HEK293 (cell line): ENCODE results near the gene STK4.
"Not testable (repeated sequence)": the region's sequence is repeated elsewhere in the genome, so short reads cannot be mapped to it uniquely, and the experiment has no call there.

Source experiments
- CTCF ChIA-PET: fragments of 350-600 bp; formaldehyde crosslinking; extraction: SDS; loops from one replicate; lab custom pipeline; 2021; ENCODE audit warnings: antibody characterized with exemption; lab: Yijun Ruan, JAX
- POLR2A ChIA-PET: fragments of 300-600 bp; formaldehyde crosslinking; extraction: SDS; loops from one replicate; lab custom pipeline; 2020; ENCODE audit warnings: antibody characterized with exemption, inconsistent platforms; lab: Yijun Ruan, JAX
- H3K27ac ChIP-seq: fragments of 200-500 bp; sonication (Bioruptor generic); 2 replicates; pipeline ENCODE4 v1.5.1; 2014; ENCODE audit warnings: low read depth, low read length, control low read depth, inconsistent platforms; ENCODE audit errors: extremely low read depth
- H3K36me3 ChIP-seq, 2 experiments: fragments of 200-500 bp in 1 of 2; sonication (Bioruptor generic) in 1 of 2; 1 replicate in 1 of 2; 2 replicates in 1 of 2; pipeline ENCODE4 v1.5.1; 2014 to 2017; ENCODE audit warnings: inconsistent platforms in 2 of 2, low read length in 2 of 2; ENCODE audit not compliant: control insufficient read depth in 2 of 2, insufficient read depth in 1 of 2
- H3K4me1 ChIP-seq: fragments of 200-500 bp; sonication (Bioruptor generic); 2 replicates; pipeline ENCODE4 v1.5.1; 2014; ENCODE audit warnings: mild to moderate bottlenecking, low read length, inconsistent platforms; ENCODE audit not compliant: control insufficient read depth, insufficient read depth
- H3K4me3 ChIP-seq: 2 replicates; pipeline ENCODE4 v1.5.1; 2011; ENCODE audit warnings: low read depth, mild to moderate bottlenecking, control low read depth, low read length, moderate library complexity
- H3K9me3 ChIP-seq: fragments of 200-500 bp; sonication (Bioruptor generic); 2 replicates; pipeline ENCODE4 v1.5.1; 2014; ENCODE audit warnings: low read depth, low read length, inconsistent platforms; ENCODE audit not compliant: control insufficient read depth, insufficient read depth
- BCL11A ChIP-seq: fragments of 450-650 bp; formaldehyde crosslinking; IDR thresholded peaks from 2 replicates; pipeline ENCODE4 v1.5.1; 2016; ENCODE audit warnings: low read depth, missing biosample characterization, missing genetic modification characterization
- KLF9 ChIP-seq: fragments of 450-650 bp; formaldehyde crosslinking; IDR thresholded peaks from 2 replicates; pipeline ENCODE4 v1.5.1; 2016; ENCODE audit warnings: missing biosample characterization, missing genetic modification characterization, low read depth
- PRDM10 ChIP-seq: fragments of 450-650 bp; formaldehyde crosslinking; IDR thresholded peaks from 2 replicates; pipeline ENCODE4 v1.5.1; 2016; ENCODE audit warnings: missing biosample characterization, missing genetic modification characterization
- ZNF239 ChIP-seq: fragments of 450-650 bp; formaldehyde crosslinking; IDR thresholded peaks from 2 replicates; pipeline ENCODE4 v1.5.1; 2016; ENCODE audit warnings: missing biosample characterization, missing genetic modification characterization
- ZNF335 ChIP-seq: fragments of 450-650 bp; formaldehyde crosslinking; conservative IDR thresholded peaks from 2 replicates; pipeline ENCODE4 v1.5.1; 2016; ENCODE audit warnings: missing biosample characterization, missing genetic modification characterization
- ZNF610 ChIP-seq: fragments of 450-650 bp; formaldehyde crosslinking; IDR thresholded peaks from 2 replicates; pipeline ENCODE4 v1.5.1; 2016; ENCODE audit warnings: missing biosample characterization, missing genetic modification characterization, borderline replicate concordance
- ZNF701 ChIP-seq: fragments of 450-650 bp; formaldehyde crosslinking; IDR thresholded peaks from 2 replicates; pipeline ENCODE4 v1.5.1; 2016; ENCODE audit warnings: missing biosample characterization, missing genetic modification characterization
- ZNF707 ChIP-seq: fragments of 450-650 bp; formaldehyde crosslinking; IDR thresholded peaks from 2 replicates; pipeline ENCODE4 v1.5.1; 2016; ENCODE audit warnings: missing biosample characterization, missing genetic modification characterization
- TF ChIP-seq, protein P1 (sequence below): fragments of 450-650 bp; formaldehyde crosslinking; IDR thresholded peaks from 2 replicates; pipeline ENCODE4 v1.5.1; 2017; ENCODE audit warnings: missing biosample characterization, missing genetic modification characterization
- TF ChIP-seq, protein P2 (sequence below): fragments of 450-650 bp; formaldehyde crosslinking; IDR thresholded peaks from 2 replicates; pipeline ENCODE4 v1.5.1; 2016; ENCODE audit warnings: missing biosample characterization, missing genetic modification characterization

The STK4 gene

GRCh38 chr20:45020236-45020886 is 54.0 kb downstream of the STK4 start:
- CTCF ChIA-PET, result interaction anchor here (0.9 to 2.2 kb wide), 6 partner anchors 9 to 75 kb away, joined by 3 to 7 read pairs (median 4); no protein-coding TSS in a partner anchor

DNA sequence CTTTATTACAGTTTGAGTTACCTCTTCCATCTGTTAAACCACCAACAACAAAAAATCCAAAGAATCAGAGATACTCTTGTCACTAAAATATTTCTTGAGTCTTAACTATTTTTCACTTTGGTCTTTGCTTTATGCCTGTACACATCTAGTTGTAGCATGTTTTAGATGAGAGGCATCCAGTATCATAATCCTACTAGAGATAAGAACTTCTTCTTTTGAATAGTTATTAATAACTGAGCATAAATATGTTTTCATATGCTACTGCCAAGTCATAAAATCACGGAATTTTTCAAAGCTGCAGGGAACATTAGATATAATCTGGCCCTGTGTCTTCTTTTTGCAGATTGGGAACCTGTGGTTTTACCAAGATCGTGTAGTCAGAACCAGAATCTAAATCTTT is 55.3 kb downstream of the STK4 start:
- Histone ChIP-seq H3K4me3 (no peak overlapping the region), H3K4me1 (peaks cover 33% of the 10 kb centered on the region), H3K27ac (no peak overlapping the region), H3K9me3 (no peaks in the 10 kb centered on the region), H3K36me3 (peaks cover 8 to 24% of the 10 kb centered on the region in 2 experiments; a peak in 2 of 3 replicates)
- ChIA-PET CTCF (interaction anchor here (1.1 kb wide), 1 partner anchor 10 kb away, joined by 5 read pairs; no protein-coding TSS in a partner anchor), POLR2A (no interaction called here)
- TF ChIP-seq ZNF239 (no peak), ZNF701 (no peak), KLF9 (tag by site-specific recombination) (no peak), BCL11A (tag by site-specific recombination) (no peak), ZNF707 (tag by site-specific recombination) (no peak)

More at GRCh38 chr20:45020236-45020886, 54.0 kb downstream of the STK4 start:
- TF ChIP-seq, protein P1, sequence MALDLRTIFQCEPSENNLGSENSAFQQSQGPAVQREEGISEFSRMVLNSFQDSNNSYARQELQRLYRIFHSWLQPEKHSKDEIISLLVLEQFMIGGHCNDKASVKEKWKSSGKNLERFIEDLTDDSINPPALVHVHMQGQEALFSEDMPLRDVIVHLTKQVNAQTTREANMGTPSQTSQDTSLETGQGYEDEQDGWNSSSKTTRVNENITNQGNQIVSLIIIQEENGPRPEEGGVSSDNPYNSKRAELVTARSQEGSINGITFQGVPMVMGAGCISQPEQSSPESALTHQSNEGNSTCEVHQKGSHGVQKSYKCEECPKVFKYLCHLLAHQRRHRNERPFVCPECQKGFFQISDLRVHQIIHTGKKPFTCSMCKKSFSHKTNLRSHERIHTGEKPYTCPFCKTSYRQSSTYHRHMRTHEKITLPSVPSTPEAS, result 0 out of 2 replicates have a peak, but pooled peaks have one; percentile 19
- TF ChIP-seq PRDM10 (tag by site-specific recombination) (peak; percentile 73), ZNF335 (tag by site-specific recombination) (peak; percentile 60), ZNF610 (tag by site-specific recombination) (no peak)
- TF ChIP-seq, protein P2, sequence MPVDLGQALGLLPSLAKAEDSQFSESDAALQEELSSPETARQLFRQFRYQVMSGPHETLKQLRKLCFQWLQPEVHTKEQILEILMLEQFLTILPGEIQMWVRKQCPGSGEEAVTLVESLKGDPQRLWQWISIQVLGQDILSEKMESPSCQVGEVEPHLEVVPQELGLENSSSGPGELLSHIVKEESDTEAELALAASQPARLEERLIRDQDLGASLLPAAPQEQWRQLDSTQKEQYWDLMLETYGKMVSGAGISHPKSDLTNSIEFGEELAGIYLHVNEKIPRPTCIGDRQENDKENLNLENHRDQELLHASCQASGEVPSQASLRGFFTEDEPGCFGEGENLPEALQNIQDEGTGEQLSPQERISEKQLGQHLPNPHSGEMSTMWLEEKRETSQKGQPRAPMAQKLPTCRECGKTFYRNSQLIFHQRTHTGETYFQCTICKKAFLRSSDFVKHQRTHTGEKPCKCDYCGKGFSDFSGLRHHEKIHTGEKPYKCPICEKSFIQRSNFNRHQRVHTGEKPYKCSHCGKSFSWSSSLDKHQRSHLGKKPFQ (tag by site-specific recombination), result no peak
- TF ChIP-seq, all 188 proteins: peak for 3
- H3K27ac ChIP-seq, result no peak overlapping the region
- no peaks in the 10 kb centered on the region for H3K9me3 ChIP-seq
- POLR2A ChIA-PET, result no interaction called here
- no peak overlapping the region for H3K4me3 ChIP-seq
- H3K4me1 ChIP-seq, result peaks cover 46% of the 10 kb centered on the region
- peaks cover 3 to 11% of the 10 kb centered on the region in 2 experiments; a peak in 2 of 3 replicates for H3K36me3 ChIP-seq

DNA sequence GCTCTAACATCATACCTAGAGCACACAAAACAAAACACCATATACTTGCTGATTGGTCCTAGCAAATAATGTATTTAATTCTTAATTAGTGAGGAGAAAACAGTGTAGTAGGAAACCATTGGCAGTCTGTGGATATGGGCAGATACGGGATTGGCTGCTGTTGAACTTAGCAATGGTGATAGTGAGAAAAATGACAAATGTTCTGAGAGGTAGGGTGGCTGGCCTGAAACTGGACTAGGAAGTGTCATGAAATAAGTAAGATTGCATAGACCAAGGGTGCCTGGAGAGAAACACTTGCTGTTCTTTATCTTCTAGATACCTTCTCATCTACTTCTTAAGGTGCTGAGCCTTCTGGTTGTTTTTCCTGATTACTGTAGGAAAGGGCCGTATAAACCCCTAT is 56.8 kb downstream of the STK4 start:
- H3K4me3 ChIP-seq, H3K27ac ChIP-seq, CTCF ChIA-PET, POLR2A ChIA-PET, H3K9me3 ChIP-seq: not testable (repeated sequence)
- Histone ChIP-seq H3K4me1 (peaks cover 20% of the 10 kb centered on the region), H3K36me3 (peaks cover 12 to 30% of the 10 kb centered on the region in 2 experiments; a peak in 2 of 3 replicates)
